GM03348 (cell line): ENCODE measurements around the gene PIK3C2G.
"Not testable (repeated sequence)": the region's sequence is repeated elsewhere in the genome, so short reads cannot be mapped to it uniquely, and the experiment has no call there.

Experiments
- DNase-seq: peaks from one replicate; pipeline ENCODE4 v3.0.0; 2012; ENCODE audit warnings: low spot score

PIK3C2G gene

GRCh38 chr12:18468246-18469075, 207.1 kb downstream of the PIK3C2G start:
- DNase-seq: peak; percentile 25

GRCh38 chr12:18470251-18470650, 208.9 kb downstream of the PIK3C2G start:
- no peak for DNase-seq

GRCh38 chr12:18472304-18472703, 211.0 kb downstream of the PIK3C2G start:
- no peak for DNase-seq

GRCh38 chr12:18472806-18473205, 211.5 kb downstream of the PIK3C2G start:
- DNase-seq: no peak

GRCh38 chr12:18476861-18477260, 215.5 kb downstream of the PIK3C2G start:
- DNase-seq: peak; percentile 22

GRCh38 chr12:18479256-18479655, 217.9 kb downstream of the PIK3C2G start:
- DNase-seq: no peak

GRCh38 chr12:18482601-18483120, 221.3 kb downstream of the PIK3C2G start:
- no peak for DNase-seq

GRCh38 chr12:18483698-18484325, 222.5 kb downstream of the PIK3C2G start:
- DNase-seq: no peak

- no peak for DNase-seq
These were observed 224.7 kb downstream of the PIK3C2G start for GRCh38 chr12:18486036-18486435.

- no peak for DNase-seq
These were observed 226.2 kb downstream of the PIK3C2G start for GRCh38 chr12:18487509-18487908.

GRCh38 chr12:18492372-18493025, 231.2 kb downstream of the PIK3C2G start:
- DNase-seq: peak; percentile 55

GRCh38 chr12:18496156-18496555, 234.8 kb downstream of the PIK3C2G start:
- DNase-seq: no peak

GRCh38 chr12:18500160-18500574, 238.8 kb downstream of the PIK3C2G start:
- not testable (repeated sequence) for DNase-seq

- DNase-seq: not testable (repeated sequence)
These were observed 239.4 kb downstream of the PIK3C2G start for GRCh38 chr12:18500736-18501135.

- no peak for DNase-seq
These were observed 241.2 kb downstream of the PIK3C2G start for GRCh38 chr12:18502422-18502968.

- no peak for DNase-seq
These were observed 260.1 kb downstream of the PIK3C2G start for GRCh38 chr12:18521461-18521860.

GRCh38 chr12:18522806-18523205, 261.5 kb downstream of the PIK3C2G start:
- DNase-seq: no peak

GRCh38 chr12:18542497-18542896, 281.2 kb downstream of the PIK3C2G start:
- not testable (repeated sequence) for DNase-seq

GRCh38 chr12:18546399-18546798, 285.1 kb downstream of the PIK3C2G start:
- peak; percentile 29 for DNase-seq

- no peak for DNase-seq
These were observed 288.3 kb downstream of the PIK3C2G start for GRCh38 chr12:18549598-18549997.

- no peak for DNase-seq
These were observed 289.8 kb downstream of the PIK3C2G start for GRCh38 chr12:18551106-18551505.

GRCh38 chr12:18551701-18552100, 290.4 kb downstream of the PIK3C2G start:
- no peak for DNase-seq
